HepG2 (cell line): Measurements from ENCODE around the gene KIF2C. TPM values are rescaled to one million over a fixed set of nuclear protein-coding genes. Genes with fewer than 3 reads are reported as not detected.

Experiments
- ATAC-seq: fragments of 200-7000 bp; cut with Tn5 transposase; 3 replicates; pipeline ENCODE4 v1.9.1; 2020; ENCODE audit warnings: mild to moderate bottlenecking, moderate library complexity
- BruUV-seq: library from RNA; stranded (reverse); fragments of 400-500 nt; replicated peaks from 2 replicates; lab custom pipeline; 2021; lab: Mats Ljungman, UMichigan
- CTCF ChIA-PET: fragments of 300-600 bp; formaldehyde crosslinking; extraction: SDS; loops from one replicate; lab custom pipeline; 2021; ENCODE audit warnings: low total read pairs, inconsistent platforms, low intra/inter-chr PET ratio; lab: Yijun Ruan, JAX
- POLR2A ChIA-PET: fragments of 350-600 bp; sonication (Branson Sonifier 250); formaldehyde crosslinking; loops from one replicate; lab custom pipeline; 2020; ENCODE audit warnings: antibody characterized with exemption, inconsistent platforms; lab: Yijun Ruan, JAX
- DNase-seq: peaks from one replicate; pipeline ENCODE4 v3.0.0-alpha.2; 2015; ENCODE audit warnings: low spot score
- FAIRE-seq: peaks from 3 replicates; lab custom pipeline; 2011; peaks lifted over from hg19 to GRCh38; lab: Jason Lieb, UNC
- H2AFZ ChIP-seq: one replicate; pipeline ENCODE4 v1.6.1; 2011; ENCODE audit warnings: low read length, inconsistent platforms
- H3K27ac ChIP-seq: fragments of 300-600 bp; 3 replicates; pipeline ENCODE4 v1.8.0; 2011; ENCODE audit warnings: mixed run types, mild to moderate bottlenecking, mixed read lengths, low read length, inconsistent platforms; ENCODE audit not compliant: insufficient read depth; ENCODE audit errors: extremely low read length
- H3K27me3 ChIP-seq, 2 experiments: fragments of 200-600 bp in 1 of 2; 2 replicates in 1 of 2; 3 replicates in 1 of 2; pipeline versions ENCODE4 v1.6.0 to v1.8.0; 2011; ENCODE audit warnings: low read length in 2 of 2, mild to moderate bottlenecking in 2 of 2, moderate library complexity in 2 of 2, inconsistent platforms in 1 of 2; ENCODE audit not compliant: insufficient read depth in 2 of 2, control insufficient read depth in 1 of 2
- H3K36me3 ChIP-seq, 2 experiments: fragments of 200-600 bp in 1 of 2; replicated peaks in 1 of 2; 2 replicates in 1 of 2; 3 replicates in 1 of 2; pipeline versions ENCODE4 v1.5.1 to v1.8.0; 2011; ENCODE audit warnings: low read length in 2 of 2, inconsistent platforms in 1 of 2; ENCODE audit not compliant: insufficient read depth in 2 of 2, control insufficient read depth in 1 of 2
- H3K4me1 ChIP-seq: 2 replicates; pipeline ENCODE4 v1.5.1; 2012; ENCODE audit warnings: low read length, inconsistent platforms; ENCODE audit not compliant: insufficient read depth
- H3K4me2 ChIP-seq: 2 replicates; pipeline ENCODE4 v1.6.0; 2011; ENCODE audit warnings: low read depth, low read length, inconsistent platforms
- H3K4me3 ChIP-seq, 3 experiments: fragments of 200-600 bp in 1 of 3; sonication (generic), shearing (Covaris generic) in 1 of 3; replicated peaks in 1 of 3; 2 replicates each; pipeline ENCODE4 v1.5.1; 2011 to 2016; ENCODE audit warnings: low read length in 3 of 3, inconsistent platforms in 2 of 3, low read depth in 2 of 3, mild to moderate bottlenecking in 2 of 3, control low read depth in 1 of 3, mixed read lengths in 1 of 3; ENCODE audit not compliant: insufficient read depth in 1 of 3
- H3K79me2 ChIP-seq: one replicate; pipeline ENCODE4 v1.6.1; 2011; ENCODE audit warnings: low read length, inconsistent platforms; ENCODE audit not compliant: insufficient read depth
- H3K9ac ChIP-seq: 2 replicates; pipeline ENCODE4 v1.6.0; 2011; ENCODE audit warnings: mild to moderate bottlenecking, low read depth, low read length, inconsistent platforms; ENCODE audit not compliant: insufficient read depth
- H3K9me3 ChIP-seq: 2 replicates; pipeline ENCODE4 v1.5.1; 2012; ENCODE audit warnings: mild to moderate bottlenecking, low read length
- H4K20me1 ChIP-seq: 2 replicates; pipeline ENCODE4 v1.6.0; 2011; ENCODE audit warnings: inconsistent platforms, mild to moderate bottlenecking, low read length, moderate library complexity; ENCODE audit not compliant: insufficient read depth
- ATF5 ChIP-seq: sonication (generic); formaldehyde crosslinking; IDR thresholded peaks from 2 replicates; pipeline ENCODE4 v1.4.0; 2020; ENCODE audit warnings: mild to moderate bottlenecking, low read depth, missing genetic modification reagents
- FOSL2 ChIP-seq: sonication (generic); formaldehyde crosslinking; IDR thresholded peaks from 2 replicates; pipeline ENCODE4 v1.4.0; 2020; ENCODE audit warnings: missing genetic modification reagents
- HDAC1 ChIP-seq: sonication (generic); formaldehyde crosslinking; IDR thresholded peaks from 2 replicates; pipeline ENCODE4 v1.5.1; 2020; ENCODE audit warnings: mild to moderate bottlenecking, missing genetic modification reagents
- PAXIP1 ChIP-seq: sonication (generic); formaldehyde crosslinking; conservative IDR thresholded peaks from 2 replicates; pipeline ENCODE4 v1.4.0; 2020; ENCODE audit warnings: mild to moderate bottlenecking, missing genetic modification reagents, moderate library complexity
- TFAP4 ChIP-seq: sonication (generic); IDR thresholded peaks from 2 replicates; pipeline ENCODE4 v1.6.1; 2016; ENCODE audit warnings: low read depth, borderline replicate concordance
- WGBS: methylation state at CpG from one replicate; pipeline ENCODE4 v1.1.6; 2017; ENCODE audit warnings: low lambda C conversion rate; 5-methylcytosine and 5-hydroxymethylcytosine counted together
- in situ Hi-C: cut with HindIII; loops from 2 replicates; pipeline ENCODE4 v1.10.0; 2017; ENCODE audit warnings: low pct_unique_long_range_greater_than_20kb; ENCODE audit not compliant: extremely low pct_ligation_motif_present
- intact Hi-C: fragments of 100-400 bp; cut with micrococcal nuclease; formaldehyde crosslinking; loops from one replicate; pipeline ENCODE4 v1.10.0; 2022; ENCODE audit not compliant: unreplicated experiment
- polyA plus RNA-seq, 8 experiments: library from polyadenylated mRNA; depleted of rRNA in 3 of 8; stranded (reverse) in 7 of 8; unstranded in 1 of 8; fragments of >200 nt; fragmentation: Illumina TruSeq in 4 of 8; extraction: Trizol in 4 of 8; gene quantifications; 2 replicates each; pipeline versions ENCODE4 v1.2.1 to v1.2.3, GENCODE V29; 2011 to 2016; ENCODE audit warnings: low read depth in 4 of 8, missing spikeins in 1 of 8, mixed read lengths in 1 of 8; ENCODE audit not compliant: insufficient read depth in 1 of 8
- total RNA-seq, 5 experiments: library from RNA; depleted of rRNA; stranded (reverse); fragments of >200 nt; fragmentation: Illumina TruSeq; extraction: Trizol; gene quantifications; 2 replicates each; pipeline ENCODE4 v1.2.3, GENCODE V29; 2016; ENCODE audit warnings: low read depth in 1 of 5

Gene KIF2C
- total and polyA plus RNA-seq, 2 of the 13 experiments (the other 11 are each of a cell fraction or from before 2014, with no cell fraction given) = 29.7 to 53.7 TPM

- TF ChIP-seq PAXIP1 (CRISPR knock-in tag) = peak; percentile 44
- TF ChIP-seq HDAC1 (CRISPR knock-in tag) = peak; percentile 43
Observed at GRCh38 chr1:44707959-44708831, 31.4 kb upstream of the KIF2C start (continued).

- no peak for DNase-seq
Observed at GRCh38 chr1:44713321-44713781, 26.3 kb upstream of the KIF2C start.

More at GRCh38 chr1:44713321-44713781, 26.3 kb upstream of the KIF2C start:
- intact Hi-C loops (no loop called here), in situ Hi-C loops (no loop called here)
- no peaks in the 10 kb centered on the region for H3K79me2 ChIP-seq
- no peaks in the 10 kb centered on the region for H3K36me3 ChIP-seq
- H3K4me1 ChIP-seq = peaks cover 33% of the 10 kb centered on the region
- no peak overlapping the region for H3K27ac ChIP-seq
- WGBS = 13% methylated on average over 4 of the region's 6 CpGs
- FAIRE-seq = no peak
- peak; percentile 24; the same call in 1 of the 2 replicates for TF ChIP-seq TFAP4
- TF ChIP-seq ATF5 (CRISPR knock-in tag) = no peak
- TF ChIP-seq FOSL2 (CRISPR knock-in tag) = peak; percentile 76
- TF ChIP-seq, all 625 proteins: peak for 2
- Histone ChIP-seq H3K9ac (no peak overlapping the region), H3K4me2 (0 out of 2 replicates have a peak overlapping the region, but pooled peaks have one; percentile 12), H3K4me3 (no peak overlapping the region), H2AFZ (no peak overlapping the region), H3K9me3 (no peaks in the 10 kb centered on the region), H4K20me1 (no peaks in the 10 kb centered on the region), H3K27me3 (peaks cover 0 to 11% of the 10 kb centered on the region in 2 experiments; a peak in 1 of 5 replicates)
- CTCF ChIA-PET = no interaction called here
- POLR2A ChIA-PET = interaction anchor here (1.6 to 2.6 kb wide), 2 partner anchors 9 to 16 kb away, joined by 7 to 23 read pairs; partner anchors contain the start of gene RNU5D-1
- peak; percentile 46; the same call in 2 of the 3 replicates for ATAC-seq
- BruUV-seq = no TSS peak
